Stimulated activated naive CD8-positive, alpha-beta T cell treated with anti-CD3 and anti-CD28 coated beads, Interleukin-15, amount 100 ng/mL, for 72 hours (primary cell): ENCODE data around the gene TOPAZ1.
"Not testable (repeated sequence)": the region's sequence is repeated elsewhere in the genome, so short reads cannot be mapped to it uniquely, and the experiment has no call there.

Experiments
- ATAC-seq: fragments of 150-1000 bp; cut with Tn5 transposase; 2 replicates; pipeline ENCODE4 v1.10.0; 2021; ENCODE audit warnings: mild to moderate bottlenecking, moderate library complexity
- DNase-seq, 2 donors: peaks; one replicate each; pipeline ENCODE4 v3.0.0; 2021 to 2022
- H3K27ac Mint-ChIP-seq, 2 donors: one replicate each; pipeline ENCODE4 v1.8.0; 2022; ENCODE audit warnings: mild to moderate bottlenecking in 2 of 2, mixed read lengths in 2 of 2, moderate library complexity in 2 of 2
- H3K27me3 Mint-ChIP-seq: one replicate; pipeline ENCODE4 v1.8.0; 2022; ENCODE audit warnings: mixed read lengths
- H3K4me1 Mint-ChIP-seq: one replicate; pipeline ENCODE4 v1.8.0; 2022; ENCODE audit warnings: mild to moderate bottlenecking, mixed read lengths
- H3K4me3 Mint-ChIP-seq, 2 donors: one replicate each; pipeline ENCODE4 v1.8.0; 2022; ENCODE audit warnings: mild to moderate bottlenecking in 2 of 2, mixed read lengths in 2 of 2, moderate library complexity in 1 of 2
- H3K9me3 Mint-ChIP-seq, 2 donors: one replicate each; pipeline ENCODE4 v1.8.0; 2022; ENCODE audit warnings: mixed read lengths in 2 of 2

Gene TOPAZ1

GRCh38 chr3:44338010-44338827 lies 96.5 kb downstream of the TOPAZ1 start, which contains the start of gene TCAIM:
TSS of gene TCAIM (plus strand) at chr3:44338766. CDS start at chr3:44354783, 16,017 bp downstream.
- Mint-ChIP-seq H3K9me3 (no peaks in the 10 kb centered on the region), H3K4me1 (peaks cover 27% of the 10 kb centered on the region), H3K27me3 (peaks cover 14% of the 10 kb centered on the region), H3K4me3 (peak within 1 kb of the TSS; percentile 99 to 100), H3K27ac (peak within 1 kb of the TSS; percentile 97 to 98)
- DNase-seq = peak; percentile 99
- ATAC-seq = peak; percentile 97

GRCh38 chr3:44338828-44339127 lies 97.1 kb downstream of the TOPAZ1 start:
- no peak for DNase-seq

GRCh38 chr3:44339181-44340057 lies 97.7 kb downstream of the TOPAZ1 start:
- ATAC-seq = no peak
- Mint-ChIP-seq H3K27ac (peak overlapping the region; percentile 97 to 98), H3K4me1 (peaks cover 27% of the 10 kb centered on the region), H3K9me3 (no peaks in the 10 kb centered on the region), H3K27me3 (peaks cover 3% of the 10 kb centered on the region), H3K4me3 (peak overlapping the region; percentile 99 to 100)
- DNase-seq = no peak

More at GRCh38 chr3:44338828-44339127, 97.1 kb downstream of the TOPAZ1 start:
- Mint-ChIP-seq H3K9me3 (no peaks in the 10 kb centered on the region), H3K4me1 (peaks cover 27% of the 10 kb centered on the region), H3K27ac (peak overlapping the region; percentile 97 to 98), H3K4me3 (peak overlapping the region; percentile 99 to 100), H3K27me3 (peaks cover 8% of the 10 kb centered on the region)
- no peak for ATAC-seq

GRCh38 chr3:44340058-44340395 lies 98.3 kb downstream of the TOPAZ1 start:
- H3K27me3 Mint-ChIP-seq = no peaks in the 10 kb centered on the region
- peaks cover 27% of the 10 kb centered on the region for H3K4me1 Mint-ChIP-seq
- H3K4me3 Mint-ChIP-seq = peak overlapping the region; percentile 99 to 100
- ATAC-seq = no peak
- H3K27ac Mint-ChIP-seq = no peak overlapping the region
- no peaks in the 10 kb centered on the region for H3K9me3 Mint-ChIP-seq
- no peak for DNase-seq

GRCh38 chr3:44342176-44342790 lies 100.6 kb downstream of the TOPAZ1 start:
- H3K4me1 Mint-ChIP-seq = peaks cover 24% of the 10 kb centered on the region
- DNase-seq (no peak), ATAC-seq (no peak)
- H3K9me3 Mint-ChIP-seq = no peaks in the 10 kb centered on the region
- no peak overlapping the region for H3K27ac Mint-ChIP-seq
- no peaks in the 10 kb centered on the region for H3K27me3 Mint-ChIP-seq
- no peak overlapping the region for H3K4me3 Mint-ChIP-seq

GRCh38 chr3:44343421-44343820 lies 101.7 kb downstream of the TOPAZ1 start:
- no peak overlapping the region for H3K4me3 Mint-ChIP-seq
- no peak overlapping the region for H3K27ac Mint-ChIP-seq
- H3K27me3 Mint-ChIP-seq = no peaks in the 10 kb centered on the region
- H3K9me3 Mint-ChIP-seq = no peaks in the 10 kb centered on the region
- peaks cover 15% of the 10 kb centered on the region for H3K4me1 Mint-ChIP-seq
- ATAC-seq = no peak
- DNase-seq = no peak

GRCh38 chr3:44346590-44346989 lies 104.9 kb downstream of the TOPAZ1 start:
- not testable (repeated sequence) for ATAC-seq, H3K27me3 Mint-ChIP-seq, H3K9me3 Mint-ChIP-seq, H3K4me3 Mint-ChIP-seq, H3K27ac Mint-ChIP-seq, DNase-seq
- H3K4me1 Mint-ChIP-seq = peaks cover 14% of the 10 kb centered on the region

GRCh38 chr3:44348993-44349392 lies 107.3 kb downstream of the TOPAZ1 start:
- no peak overlapping the region for H3K27ac Mint-ChIP-seq
- H3K9me3 Mint-ChIP-seq = no peaks in the 10 kb centered on the region
- ATAC-seq = no peak
- H3K27me3 Mint-ChIP-seq = no peaks in the 10 kb centered on the region
- peaks cover 14% of the 10 kb centered on the region for H3K4me1 Mint-ChIP-seq
- H3K4me3 Mint-ChIP-seq = no peak overlapping the region
- no peak for DNase-seq

GRCh38 chr3:44353355-44353924 lies 111.8 kb downstream of the TOPAZ1 start:
- Mint-ChIP-seq H3K9me3 (no peaks in the 10 kb centered on the region), H3K4me3 (no peak overlapping the region), H3K27ac (no peak overlapping the region), H3K27me3 (no peaks in the 10 kb centered on the region), H3K4me1 (peaks cover 14% of the 10 kb centered on the region)
- no peak for ATAC-seq
- DNase-seq = no peak

GRCh38 chr3:44355362-44356033 lies 113.8 kb downstream of the TOPAZ1 start:
- ATAC-seq = no peak
- Mint-ChIP-seq H3K27ac (no peak overlapping the region), H3K4me1 (peaks cover under 1% of the 10 kb centered on the region), H3K9me3 (no peaks in the 10 kb centered on the region), H3K27me3 (no peaks in the 10 kb centered on the region), H3K4me3 (no peak overlapping the region)
- no peak for DNase-seq

- Mint-ChIP-seq H3K27me3 (no peaks in the 10 kb centered on the region), H3K4me3 (no peak overlapping the region), H3K9me3 (no peaks in the 10 kb centered on the region), H3K4me1 (no peaks in the 10 kb centered on the region), H3K27ac (no peak overlapping the region)
- DNase-seq (no peak), ATAC-seq (no peak)
Observed at GRCh38 chr3:44359146-44359751, 117.6 kb downstream of the TOPAZ1 start.

- no peak for ATAC-seq
- Mint-ChIP-seq H3K27ac (no peak overlapping the region), H3K9me3 (no peaks in the 10 kb centered on the region), H3K4me3 (no peak overlapping the region), H3K27me3 (no peaks in the 10 kb centered on the region), H3K4me1 (no peaks in the 10 kb centered on the region)
- no peak for DNase-seq
Observed at GRCh38 chr3:44363591-44363990, 121.9 kb downstream of the TOPAZ1 start.

GRCh38 chr3:44365952-44366351 lies 124.3 kb downstream of the TOPAZ1 start:
- no peak for ATAC-seq
- Mint-ChIP-seq H3K27ac (no peak overlapping the region), H3K9me3 (no peaks in the 10 kb centered on the region), H3K27me3 (no peaks in the 10 kb centered on the region), H3K4me1 (no peaks in the 10 kb centered on the region), H3K4me3 (no peak overlapping the region)
- no peak for DNase-seq

GRCh38 chr3:44375450-44375849 lies 133.8 kb downstream of the TOPAZ1 start:
- H3K27ac Mint-ChIP-seq = no peak overlapping the region
- no peak overlapping the region for H3K4me3 Mint-ChIP-seq
- DNase-seq (no peak), ATAC-seq (no peak)
- H3K9me3 Mint-ChIP-seq = peaks cover 5 to 14% of the 10 kb centered on the region in 2 donors
- H3K27me3 Mint-ChIP-seq = no peaks in the 10 kb centered on the region
- no peaks in the 10 kb centered on the region for H3K4me1 Mint-ChIP-seq
